ENCODE results near the gene IFT122. TPM values are rescaled to one million over a fixed set of nuclear protein-coding genes. Genes with fewer than 3 reads are reported as not detected.

IFT122 gene
- total and polyA plus RNA-seq, 2 donors (not counting 3 experiments of a cell fraction or from before 2014, with no cell fraction given): 38.4 to 41.7 TPM

GRCh38 chr3:129520960-129521359 is 80.9 kb downstream of the IFT122 start:
- intact Hi-C loops (cut with micrococcal nuclease): no loop called here
- dilution Hi-C loops (cut with MboI; ENCODE audit: extremely low pct_ligation_motif_present, low sequenced_read_pairs): no loop called here

More at GRCh38 chr3:129520960-129521359, 80.9 kb downstream of the IFT122 start:
- peaks cover 0 to 8% of the 10 kb centered on the region in 2 experiments for H3K36me3 ChIP-seq (ENCODE audit: control insufficient read depth in 2 of 2, extremely low read depth in 1 of 2, insufficient read depth in 2 of 2, low read length in 2 of 2)
- DNase-seq (ENCODE audit: low read depth, low spot score): no peak
- no peaks in the 10 kb centered on the region for H3K9me1 ChIP-seq (replicated peaks; ENCODE audit: control insufficient read depth, extremely low read depth, insufficient read depth, low read length)
- TF ChIP-seq CTCF (IDR thresholded peaks at IDR 0.05; ENCODE audit: extremely low read depth in 1 of 2, insufficient read depth in 1 of 2, low read depth in 1 of 2, low read length in 2 of 2) (no peak), JUN (IDR thresholded peaks at IDR 0.05; ENCODE audit: borderline replicate concordance, insufficient read depth, insufficient read length, low read depth) (no peak), GATA2 (IDR thresholded peaks at IDR 0.05; ENCODE audit: insufficient read depth, insufficient read length, low read depth, low read length) (no peak), POLR2AphosphoS5 (IDR thresholded peaks at IDR 0.05; ENCODE audit: insufficient read depth, low read depth, low read length) (no peak), MYC (IDR thresholded peaks at IDR 0.05; ENCODE audit: low read depth, low read length) (no peak)
- FAIRE-seq: no peak
- ChIA-PET CTCF (no interaction called here), POLR2A (no interaction called here)
- no peaks in the 10 kb centered on the region for H4K20me1 ChIP-seq (replicated peaks; ENCODE audit: control insufficient read depth, extremely low read depth, insufficient read depth, low read length)
- no peaks in the 10 kb centered on the region for H3K79me2 ChIP-seq (ENCODE audit: control insufficient read depth, insufficient read depth, low read length)
- no peak overlapping the region for H3K4me2 ChIP-seq (ENCODE audit: insufficient read depth, low read length)
- H3K4me1 ChIP-seq (ENCODE audit: control insufficient read depth, extremely low read depth, insufficient read depth, low read length): peaks cover 4% of the 10 kb centered on the region
- H3K9ac ChIP-seq (replicated peaks; ENCODE audit: extremely low read depth, insufficient read depth, low read length): no peak overlapping the region
- no peaks in the 10 kb centered on the region for H3K9me3 ChIP-seq (replicated peaks; ENCODE audit: control insufficient read depth, insufficient read depth, low read length)
- no peak overlapping the region for H3K27ac ChIP-seq (ENCODE audit: insufficient read depth, low read depth, low read length)
- no TSS peak for BruUV-seq (replicated peaks)
- no peak overlapping the region for H3K4me3 ChIP-seq (replicated peaks in 1 of 3; ENCODE audit: insufficient read depth in 1 of 3, low read depth in 1 of 3, low read length in 3 of 3)
- H3K27me3 ChIP-seq (ENCODE audit: control insufficient read depth in 2 of 2, insufficient read depth in 2 of 2, low read length in 2 of 2): no peaks in the 10 kb centered on the region
- no peak overlapping the region for H2AFZ ChIP-seq (ENCODE audit: low read depth, low read length)

All from endothelial cell of umbilical vein (primary cell).